Naive thymus-derived CD8-positive, alpha-beta T cell (primary cell): Measurements from ENCODE around the gene SLC9C1. TPM values are rescaled to one million over a fixed set of nuclear protein-coding genes. Genes with fewer than 3 reads are reported as not detected.
A peak's percentile ranks its signal among the peaks of the same experiment; 100 is the strongest.

Experiments used
- ATAC-seq, 2 donors: fragments of 150-1000 bp; cut with Tn5 transposase in 1 of 2; sonication (Bioruptor Pico), chemical (Tn5 transposase) in 1 of 2; 1 replicate in 1 of 2; 2 replicates in 1 of 2; pipeline ENCODE4 v1.10.0; 2021; ENCODE audit warnings: mild to moderate bottlenecking in 2 of 2, moderate library complexity in 2 of 2
- POLR2A ChIA-PET: fragments of 350-600 bp; sonication (Branson Sonifier 250); formaldehyde crosslinking; loops from one replicate; lab custom pipeline; 2021; ENCODE audit warnings: antibody characterized with exemption; lab: Charles Lee
- DNase-seq, 10 donors: peaks; one replicate each; pipeline versions ENCODE4 v3.0.0 to v3.0.0-alpha.2; 2020 to 2022
- H3K27ac Mint-ChIP-seq, 10 donors: one replicate each; pipeline ENCODE4 v1.8.0; 2020 to 2022; ENCODE audit warnings: mild to moderate bottlenecking in 10 of 10, mixed read lengths in 10 of 10, moderate library complexity in 4 of 10, inconsistent platforms in 1 of 10
- H3K27me3 Mint-ChIP-seq, 5 donors: one replicate each; pipeline ENCODE4 v1.8.0; 2021 to 2022; ENCODE audit warnings: mixed read lengths in 5 of 5
- H3K36me3 Mint-ChIP-seq, 3 donors: one replicate each; pipeline ENCODE4 v1.8.0; 2020 to 2022; ENCODE audit warnings: mixed read lengths in 3 of 3, mild to moderate bottlenecking in 2 of 3, inconsistent platforms in 1 of 3
- H3K4me1 Mint-ChIP-seq, 4 donors: one replicate each; pipeline ENCODE4 v1.8.0; 2021 to 2022; ENCODE audit warnings: mixed read lengths in 4 of 4
- H3K4me3 Mint-ChIP-seq, 10 donors: one replicate each; pipeline ENCODE4 v1.8.0; 2020 to 2022; ENCODE audit warnings: mild to moderate bottlenecking in 10 of 10, mixed read lengths in 10 of 10, moderate library complexity in 6 of 10, inconsistent platforms in 1 of 10
- H3K9me3 Mint-ChIP-seq, 9 donors: one replicate each; pipeline ENCODE4 v1.8.0; 2020 to 2022; ENCODE audit warnings: mixed read lengths in 9 of 9, mild to moderate bottlenecking in 3 of 9, inconsistent platforms in 1 of 9, moderate library complexity in 1 of 9
- polyA plus RNA-seq, 3 donors: library from polyadenylated mRNA; unstranded; fragments of 300-500 nt; fragmentation: Illumina TruSeq; gene quantifications; one replicate each; pipeline ENCODE4 v1.2.3, GENCODE V29; 2021
- total RNA-seq, 8 experiments: library from RNA in 2 of 8; stranded (reverse) in 2 of 8; gene quantifications; one replicate each; pipeline ENCODE4 v1.2.3 and lab custom pipeline; 2021 to 2026

The SLC9C1 gene
- total and polyA plus RNA-seq, 5 experiments from 2014 or later: not detected

- Mint-ChIP-seq H3K36me3 (peaks cover 0 to 5% (median 0%) of the 10 kb centered on the region in 3 donors), H3K9me3 (no peaks in the 10 kb centered on the region), H3K4me1 (peaks cover 42 to 90% (median 87%) of the 10 kb centered on the region in 4 donors), H3K27ac (peak overlapping the region; percentile 93 to 99 (median 98)), H3K27me3 (no peaks in the 10 kb centered on the region), H3K4me3 (peak overlapping the region; percentile 89 to 100 (median 95))
- DNase-seq (no peak), ATAC-seq (no peak)
- POLR2A ChIA-PET: interaction anchor here (0.6 to 1.4 kb wide), 3 partner anchors 23 to 386 kb away, joined by 3 to 7 read pairs (median 3); no protein-coding TSS in a partner anchor
These were observed 160.2 kb downstream of the SLC9C1 start for GRCh38 chr3:112133626-112134334.

DNA sequence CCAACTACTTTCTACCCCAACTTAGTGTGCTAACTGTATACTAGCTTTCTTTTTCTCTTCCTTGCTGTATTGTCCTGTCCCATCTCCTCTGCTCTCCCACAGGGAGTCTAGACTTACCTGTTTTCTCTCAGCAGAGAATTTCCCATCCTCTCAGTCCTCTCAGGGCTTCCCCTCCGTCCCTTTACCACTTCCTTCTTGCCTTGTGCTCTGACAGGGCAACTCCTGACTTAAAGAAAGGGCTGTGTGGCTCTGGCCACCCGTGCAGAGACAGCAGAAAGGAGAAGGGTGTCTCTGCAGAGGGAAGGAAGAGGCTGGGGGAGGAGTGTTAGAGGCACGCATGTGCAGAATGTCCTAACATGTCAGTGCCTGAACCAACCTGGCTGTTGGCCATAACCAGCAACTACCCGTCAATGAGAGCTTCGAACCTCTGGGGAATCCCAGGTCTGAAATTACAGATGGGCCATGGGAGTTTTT lies 161.0 kb downstream of the SLC9C1 start, which contains the start of gene GCSAM:
TSS of gene GCSAM (minus strand) at position 274 of the 474 bp plus-strand sequence. CDS start at position 146, 128 bp downstream.
- ATAC-seq: peak; percentile 73 to 75
- H3K27ac Mint-ChIP-seq: peak within 1 kb of the TSS; percentile 93 to 99 (median 98)
- peak; percentile 37 to 86 (median 68) for DNase-seq
- no peaks in the 10 kb centered on the region for H3K9me3 Mint-ChIP-seq
- H3K27me3 Mint-ChIP-seq: no peaks in the 10 kb centered on the region
- H3K4me1 Mint-ChIP-seq: peaks cover 46 to 94% (median 93%) of the 10 kb centered on the region in 4 donors
- H3K36me3 Mint-ChIP-seq: peaks cover 0 to 5% (median 0%) of the 10 kb centered on the region in 3 donors
- peak within 1 kb of the TSS; percentile 89 to 100 (median 95) for H3K4me3 Mint-ChIP-seq
- POLR2A ChIA-PET: interaction anchor here (0.6 to 1.4 kb wide), 4 partner anchors 9 to 665 kb away, joined by 3 to 7 read pairs (median 4); no protein-coding TSS in a partner anchor

DNA sequence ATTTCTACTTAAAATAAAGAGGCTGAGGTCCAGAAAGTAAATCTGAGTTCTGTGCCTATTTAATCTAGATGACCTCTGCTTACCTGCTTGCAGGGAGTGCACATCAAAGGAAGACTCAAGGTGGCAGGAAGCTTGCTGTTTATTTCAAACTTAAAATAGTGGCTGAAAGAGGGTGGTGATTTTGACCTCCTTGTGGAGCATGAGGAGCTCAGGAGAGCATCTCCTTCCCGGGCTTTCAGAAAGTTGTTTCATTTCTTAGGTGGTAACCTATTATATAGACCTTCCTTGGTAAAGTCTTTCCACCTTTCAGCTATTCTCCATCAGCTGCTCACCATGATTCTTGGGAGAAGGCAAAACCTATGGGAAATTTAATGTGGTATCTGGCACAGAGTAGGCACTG lies 161.5 kb downstream of the SLC9C1 start:
- POLR2A ChIA-PET: interaction anchor here (0.6 to 1.4 kb wide), 4 partner anchors 9 to 665 kb away, joined by 3 to 7 read pairs (median 4); no protein-coding TSS in a partner anchor
- DNase-seq (no peak), ATAC-seq (no peak)

DNA sequence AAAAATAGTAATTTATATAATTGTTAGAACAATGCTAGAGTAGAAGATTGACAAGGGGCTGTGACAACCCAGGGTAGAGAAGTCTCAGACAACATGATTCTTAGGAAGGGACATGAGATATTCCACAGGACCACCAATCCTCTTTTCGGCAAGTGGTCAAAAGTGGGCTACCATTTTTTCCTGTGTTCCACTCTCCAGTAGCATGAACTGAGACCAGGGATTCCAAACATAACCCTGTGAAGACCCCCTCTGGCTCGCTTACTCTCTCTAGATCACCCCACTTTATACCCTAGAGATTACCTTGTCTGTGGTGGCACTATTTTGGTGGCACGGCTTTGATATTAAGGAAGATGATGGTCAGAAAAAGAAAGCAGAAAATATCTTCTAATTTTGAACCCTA lies 161.9 kb downstream of the SLC9C1 start:
- ATAC-seq (no peak), DNase-seq (no peak)
- Mint-ChIP-seq H3K27me3 (no peaks in the 10 kb centered on the region), H3K36me3 (peaks cover 0 to 5% (median 0%) of the 10 kb centered on the region in 3 donors), H3K27ac (peak overlapping the region; percentile 84 to 99 (median 98)), H3K4me1 (peaks cover 47 to 94% (median 93%) of the 10 kb centered on the region in 4 donors), H3K4me3 (peak overlapping the region; percentile 89 to 100 (median 95)), H3K9me3 (no peaks in the 10 kb centered on the region)
- POLR2A ChIA-PET: interaction anchor here (0.8 kb wide), 1 partner anchor 8 kb away, joined by 4 read pairs; no protein-coding TSS in a partner anchor

More for the DNA sequence above, 161.5 kb downstream of the SLC9C1 start:
- Mint-ChIP-seq H3K27ac (peak overlapping the region; percentile 93 to 99 (median 98)), H3K4me1 (peaks cover 50 to 94% (median 93%) of the 10 kb centered on the region in 4 donors), H3K4me3 (peak overlapping the region; percentile 89 to 100 (median 95)), H3K27me3 (no peaks in the 10 kb centered on the region), H3K9me3 (no peaks in the 10 kb centered on the region), H3K36me3 (peaks cover 0 to 5% (median 0%) of the 10 kb centered on the region in 3 donors)

- H3K9me3 Mint-ChIP-seq: no peaks in the 10 kb centered on the region
- H3K36me3 Mint-ChIP-seq: peaks cover 0 to 11% (median 0%) of the 10 kb centered on the region in 3 donors
- H3K27ac Mint-ChIP-seq: peak overlapping the region; percentile 78 to 94 (median 88)
- H3K4me1 Mint-ChIP-seq: peaks cover 53 to 95% (median 94%) of the 10 kb centered on the region in 4 donors
- ATAC-seq (no peak), DNase-seq (no peak)
- H3K27me3 Mint-ChIP-seq: no peaks in the 10 kb centered on the region
- POLR2A ChIA-PET: interaction anchor here (0.9 kb wide), 1 partner anchor 152 kb away, joined by 4 read pairs; the partner anchor contains the start of gene ABHD10
- peak overlapping the region in 8 of 10 donors; percentile 40 to 79 (median 65) for H3K4me3 Mint-ChIP-seq
These were observed 162.9 kb downstream of the SLC9C1 start for GRCh38 chr3:112131111-112131510.

- Mint-ChIP-seq H3K4me3 (peak overlapping the region in 9 of 10 donors; percentile 4 to 81 (median 40)), H3K9me3 (no peaks in the 10 kb centered on the region), H3K4me1 (peaks cover 54 to 96% (median 94%) of the 10 kb centered on the region in 4 donors), H3K36me3 (peaks cover 0 to 16% (median 0%) of the 10 kb centered on the region in 3 donors), H3K27ac (peak overlapping the region; percentile 83 to 96 (median 91)), H3K27me3 (no peaks in the 10 kb centered on the region)
- DNase-seq (no peak), ATAC-seq (no peak)
- POLR2A ChIA-PET: interaction anchor here (0.9 kb wide), 1 partner anchor 152 kb away, joined by 4 read pairs; the partner anchor contains the start of gene ABHD10
These were observed 163.4 kb downstream of the SLC9C1 start for GRCh38 chr3:112130638-112130993.

GRCh38 chr3:112129925-112130637 lies 163.9 kb downstream of the SLC9C1 start:
- POLR2A ChIA-PET: interaction anchor here (0.6 to 1.0 kb wide), 2 partner anchors 27 to 343 kb away, joined by 3 read pairs; no protein-coding TSS in a partner anchor
- H3K27ac Mint-ChIP-seq: peak overlapping the region; percentile 83 to 96 (median 91)
- peak overlapping the region in 9 of 10 donors; percentile 8 to 81 (median 44) for H3K4me3 Mint-ChIP-seq
- peak in 1 of 10 donors; percentile 26 for DNase-seq
- H3K36me3 Mint-ChIP-seq: peaks cover under 1 to 21% (median 5%) of the 10 kb centered on the region in 3 donors
- H3K9me3 Mint-ChIP-seq: no peaks in the 10 kb centered on the region
- peaks cover 53 to 96% (median 94%) of the 10 kb centered on the region in 4 donors for H3K4me1 Mint-ChIP-seq
- no peaks in the 10 kb centered on the region for H3K27me3 Mint-ChIP-seq
- no peak for ATAC-seq

GRCh38 chr3:112128843-112129727 lies 164.9 kb downstream of the SLC9C1 start:
- Mint-ChIP-seq H3K36me3 (peaks cover 5 to 29% (median 9%) of the 10 kb centered on the region in 3 donors), H3K4me3 (peak overlapping the region in 9 of 10 donors; percentile 8 to 81 (median 44)), H3K9me3 (no peaks in the 10 kb centered on the region), H3K4me1 (peaks cover 47 to 90% (median 88%) of the 10 kb centered on the region in 4 donors), H3K27ac (peak overlapping the region; percentile 83 to 96 (median 91)), H3K27me3 (no peaks in the 10 kb centered on the region)
- ATAC-seq: peak; percentile 75 to 78
- peak; percentile 22 to 86 (median 64) for DNase-seq
- POLR2A ChIA-PET: interaction anchor here (0.6 to 1.8 kb wide), 3 partner anchors 9 to 344 kb away, joined by 3 read pairs; no protein-coding TSS in a partner anchor

DNA sequence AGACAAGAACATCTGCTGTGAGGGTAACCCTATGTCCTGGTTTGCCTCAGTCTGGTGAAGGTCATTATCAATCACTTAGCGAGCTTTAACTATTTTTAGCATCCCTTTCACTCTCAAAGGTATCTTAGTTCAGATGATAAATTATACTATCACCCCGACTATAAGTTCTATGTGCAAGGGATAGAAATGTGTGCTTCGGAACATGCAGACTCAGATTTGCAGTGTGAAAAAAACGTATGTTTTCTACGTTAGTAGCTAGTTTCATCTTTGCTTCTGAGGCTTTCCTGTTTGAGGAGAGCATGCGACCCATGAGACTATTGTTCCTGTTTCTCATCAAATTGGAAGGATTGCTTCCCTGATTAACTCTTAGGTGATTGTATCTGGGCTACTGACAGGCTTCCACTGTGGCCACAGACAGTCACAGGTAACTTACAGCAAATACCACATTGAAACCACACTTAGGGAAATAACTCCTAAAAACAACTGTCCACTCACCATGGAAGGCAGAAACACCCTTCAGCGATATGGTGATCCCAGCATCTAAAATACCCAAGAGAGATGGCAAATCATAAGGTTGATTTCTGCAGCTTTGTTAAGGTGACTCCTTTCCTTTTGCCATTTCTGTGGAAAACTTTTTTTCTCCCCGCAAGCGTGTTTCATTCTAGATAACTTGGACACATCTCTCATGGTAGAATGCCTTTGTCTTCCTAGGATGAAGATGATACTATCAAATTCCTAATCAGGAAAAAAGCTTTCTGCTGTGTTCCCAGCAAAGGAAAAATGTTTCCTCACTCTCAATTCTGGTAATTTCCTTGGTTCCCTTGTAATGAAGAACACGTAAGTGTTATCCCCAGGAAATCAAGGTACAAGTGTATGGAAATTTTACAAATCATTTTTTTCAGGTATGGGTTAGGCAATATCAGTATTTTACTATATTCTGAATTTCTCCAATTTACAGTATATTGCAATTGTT lies 166.2 kb downstream of the SLC9C1 start:
- H3K9me3 Mint-ChIP-seq: no peaks in the 10 kb centered on the region
- peak overlapping the region; percentile 15 to 81 (median 68) for H3K4me3 Mint-ChIP-seq
- peak in 2 of 10 donors; percentile 37 to 44 for DNase-seq
- H3K4me1 Mint-ChIP-seq: peaks cover 40 to 89% (median 77%) of the 10 kb centered on the region in 4 donors
- H3K36me3 Mint-ChIP-seq: peaks cover 12 to 42% (median 17%) of the 10 kb centered on the region in 3 donors
- peak; percentile 10 to 22 for ATAC-seq
- peak overlapping the region; percentile 83 to 96 (median 91) for H3K27ac Mint-ChIP-seq
- POLR2A ChIA-PET: interaction anchor here (1.8 kb wide), 1 partner anchor 8 kb away, joined by 3 read pairs; no protein-coding TSS in a partner anchor
- H3K27me3 Mint-ChIP-seq: no peaks in the 10 kb centered on the region

GRCh38 chr3:112126511-112126911 lies 167.5 kb downstream of the SLC9C1 start:
- H3K9me3 Mint-ChIP-seq: no peaks in the 10 kb centered on the region

More at GRCh38 chr3:112126511-112126911, 167.5 kb downstream of the SLC9C1 start:
- H3K36me3 Mint-ChIP-seq: peaks cover 15 to 51% (median 21%) of the 10 kb centered on the region in 3 donors
- H3K4me3 Mint-ChIP-seq: peak overlapping the region; percentile 15 to 81 (median 68)
- no peak for ATAC-seq
- DNase-seq: no peak
- peak overlapping the region; percentile 83 to 96 (median 91) for H3K27ac Mint-ChIP-seq
- H3K27me3 Mint-ChIP-seq: no peaks in the 10 kb centered on the region
- POLR2A ChIA-PET: no interaction called here
- H3K4me1 Mint-ChIP-seq: peaks cover 38 to 92% (median 74%) of the 10 kb centered on the region in 4 donors
